GM10266 (cell line): ENCODE data around the gene DCST1.

Experiments
- DNase-seq: peaks from one replicate; pipeline ENCODE4 v3.0.0; 2012; ENCODE audit errors: extremely low spot score
- TF ChIP-seq, protein P1 (sequence below): IDR thresholded peaks from 2 replicates; pipeline ENCODE4 v1.5.1; 2012; ENCODE audit warnings: mild to moderate bottlenecking, low read depth; ENCODE audit not compliant: control insufficient read depth, insufficient read depth; ENCODE audit errors: missing control alignments

DCST1 gene

DNA sequence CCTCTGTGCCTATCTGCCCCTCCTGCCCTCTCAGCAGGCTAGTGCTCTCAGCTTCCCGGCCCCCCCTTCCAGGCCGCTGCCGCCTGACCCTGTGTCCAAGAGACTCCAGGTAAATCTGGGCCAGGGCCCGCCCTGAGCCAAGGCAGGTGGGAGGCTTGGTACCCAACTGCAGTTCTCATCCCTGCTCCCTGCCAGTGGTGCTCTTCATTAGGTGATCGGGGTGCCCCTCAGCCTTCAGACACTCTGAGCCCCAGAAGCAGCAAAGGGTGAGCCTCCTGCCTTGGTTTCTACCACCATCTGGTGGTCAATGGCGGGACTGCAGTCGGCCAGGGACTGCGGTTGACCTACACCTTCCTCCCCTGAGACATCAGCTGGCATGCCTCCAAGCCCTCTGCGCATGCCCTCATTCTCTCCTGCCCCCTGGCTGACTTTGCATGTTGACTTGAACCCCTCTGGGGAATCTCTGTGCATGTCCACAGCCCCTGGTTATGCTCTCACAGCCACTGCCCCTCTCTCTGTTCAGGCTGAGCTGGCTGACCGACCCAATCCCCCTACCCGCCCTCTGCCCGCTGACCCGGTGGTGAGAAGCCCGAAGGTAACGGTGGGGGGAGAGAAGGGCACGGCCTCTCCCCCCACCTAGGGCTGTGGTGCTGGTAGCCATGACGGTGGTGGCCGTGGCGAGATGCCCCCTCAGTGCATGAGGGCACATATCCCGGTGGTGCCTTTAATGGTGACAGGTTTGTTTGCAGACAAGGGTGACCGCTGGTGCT is 27.9 kb downstream of the DCST1 start:
- TF ChIP-seq, protein P1, sequence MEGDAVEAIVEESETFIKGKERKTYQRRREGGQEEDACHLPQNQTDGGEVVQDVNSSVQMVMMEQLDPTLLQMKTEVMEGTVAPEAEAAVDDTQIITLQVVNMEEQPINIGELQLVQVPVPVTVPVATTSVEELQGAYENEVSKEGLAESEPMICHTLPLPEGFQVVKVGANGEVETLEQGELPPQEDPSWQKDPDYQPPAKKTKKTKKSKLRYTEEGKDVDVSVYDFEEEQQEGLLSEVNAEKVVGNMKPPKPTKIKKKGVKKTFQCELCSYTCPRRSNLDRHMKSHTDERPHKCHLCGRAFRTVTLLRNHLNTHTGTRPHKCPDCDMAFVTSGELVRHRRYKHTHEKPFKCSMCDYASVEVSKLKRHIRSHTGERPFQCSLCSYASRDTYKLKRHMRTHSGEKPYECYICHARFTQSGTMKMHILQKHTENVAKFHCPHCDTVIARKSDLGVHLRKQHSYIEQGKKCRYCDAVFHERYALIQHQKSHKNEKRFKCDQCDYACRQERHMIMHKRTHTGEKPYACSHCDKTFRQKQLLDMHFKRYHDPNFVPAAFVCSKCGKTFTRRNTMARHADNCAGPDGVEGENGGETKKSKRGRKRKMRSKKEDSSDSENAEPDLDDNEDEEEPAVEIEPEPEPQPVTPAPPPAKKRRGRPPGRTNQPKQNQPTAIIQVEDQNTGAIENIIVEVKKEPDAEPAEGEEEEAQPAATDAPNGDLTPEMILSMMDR: peak; percentile 97
- peak; percentile 92 for DNase-seq

DNA sequence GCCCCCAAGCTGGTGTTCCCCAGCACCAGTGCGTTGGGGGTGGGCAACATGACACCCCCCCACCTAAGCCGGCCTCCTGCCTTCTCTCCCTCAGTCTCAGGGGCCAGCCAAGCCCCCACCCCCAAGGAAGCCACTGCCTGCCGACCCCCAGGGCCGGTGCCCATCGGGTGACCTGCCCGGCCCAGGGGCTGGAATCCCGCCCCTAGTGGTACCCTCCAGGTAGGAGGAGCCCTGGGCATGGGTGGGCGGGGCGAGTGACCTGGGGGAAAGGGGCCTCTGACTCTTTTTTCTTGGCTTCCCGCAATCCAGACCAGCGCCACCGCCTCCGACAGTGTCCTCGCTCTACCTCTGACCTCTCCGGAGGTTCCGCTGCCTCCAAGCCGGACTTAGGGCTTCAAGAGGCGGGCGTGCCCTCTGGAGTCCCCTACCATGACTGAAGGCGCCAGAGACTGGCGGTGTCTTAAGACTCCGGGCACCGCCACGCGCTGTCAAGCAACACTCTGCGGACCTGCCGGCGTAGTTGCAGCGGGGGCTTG is 28.6 kb downstream of the DCST1 start:
- DNase-seq: no peak
- TF ChIP-seq, protein P1: no peak

DNA sequence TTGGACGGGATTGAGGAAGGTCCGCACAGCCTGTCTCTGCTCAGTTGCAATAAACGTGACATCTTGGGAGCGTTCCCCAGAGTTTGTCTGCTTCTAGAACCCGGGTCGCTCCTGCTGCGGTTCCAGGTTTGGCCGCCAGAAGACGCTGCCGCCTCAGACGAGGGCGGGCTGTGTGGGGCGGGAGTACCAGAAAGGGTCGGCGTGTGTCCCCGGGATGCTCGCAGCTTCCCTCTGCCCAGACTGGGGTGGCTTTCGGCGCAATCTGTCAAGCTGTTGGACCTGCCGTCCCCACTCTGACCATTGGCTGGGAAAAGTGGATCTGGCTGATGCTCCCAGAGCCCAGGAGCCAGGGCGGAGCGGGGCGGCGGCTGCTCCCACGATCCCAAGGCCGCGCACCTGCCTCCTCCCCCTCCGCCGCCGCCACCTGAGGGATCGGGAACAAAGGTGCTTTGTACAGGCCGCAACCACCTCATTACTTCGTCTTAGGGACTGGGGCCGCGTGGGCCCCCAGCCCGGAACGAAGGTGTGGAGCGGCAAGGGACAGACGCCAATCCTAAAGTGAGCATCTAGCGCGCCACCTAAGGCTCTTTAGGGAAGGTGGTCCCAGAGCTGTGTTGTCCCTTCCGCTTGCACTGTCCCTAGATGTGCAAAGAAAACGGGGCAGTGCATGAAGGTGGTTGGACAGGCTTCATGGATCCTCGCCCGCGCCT is 29.2 kb downstream of the DCST1 start:
- TF ChIP-seq, protein P1: peak; percentile 89
- DNase-seq: peak; percentile 88

DNA sequence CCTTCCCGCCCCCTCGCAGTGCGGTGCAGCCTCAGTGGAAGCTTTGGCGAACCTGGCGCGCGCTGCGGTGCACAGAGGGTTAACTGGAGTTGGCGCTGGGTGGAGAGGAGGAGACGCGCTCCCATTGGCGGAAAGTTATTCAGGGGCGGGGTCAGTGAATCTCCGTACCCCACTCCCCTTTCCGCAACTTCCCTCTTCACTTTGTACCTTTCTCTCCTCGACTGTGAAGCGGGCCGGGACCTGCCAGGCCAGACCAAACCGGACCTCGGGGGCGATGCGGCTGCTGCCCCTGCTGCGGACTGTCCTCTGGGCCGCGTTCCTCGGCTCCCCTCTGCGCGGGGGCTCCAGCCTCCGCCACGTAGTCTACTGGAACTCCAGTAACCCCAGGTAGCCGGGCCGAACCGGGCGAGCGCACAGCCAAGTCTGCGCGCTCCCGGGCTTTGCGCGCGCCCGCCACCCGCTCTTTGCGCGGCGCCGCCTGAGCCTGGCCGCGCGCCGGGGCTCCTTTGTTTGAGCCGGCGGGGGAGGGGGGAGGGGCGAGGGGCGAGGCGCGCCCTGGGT is 30.0 kb downstream of the DCST1 start, which contains the start of gene EFNA4:
EFNA4 (plus strand) TSS at position 191 of the 561 bp plus-strand sequence; CDS start at position 275, 84 bp downstream.
- peak; percentile 94 for DNase-seq
- TF ChIP-seq, protein P1: no peak

DNA sequence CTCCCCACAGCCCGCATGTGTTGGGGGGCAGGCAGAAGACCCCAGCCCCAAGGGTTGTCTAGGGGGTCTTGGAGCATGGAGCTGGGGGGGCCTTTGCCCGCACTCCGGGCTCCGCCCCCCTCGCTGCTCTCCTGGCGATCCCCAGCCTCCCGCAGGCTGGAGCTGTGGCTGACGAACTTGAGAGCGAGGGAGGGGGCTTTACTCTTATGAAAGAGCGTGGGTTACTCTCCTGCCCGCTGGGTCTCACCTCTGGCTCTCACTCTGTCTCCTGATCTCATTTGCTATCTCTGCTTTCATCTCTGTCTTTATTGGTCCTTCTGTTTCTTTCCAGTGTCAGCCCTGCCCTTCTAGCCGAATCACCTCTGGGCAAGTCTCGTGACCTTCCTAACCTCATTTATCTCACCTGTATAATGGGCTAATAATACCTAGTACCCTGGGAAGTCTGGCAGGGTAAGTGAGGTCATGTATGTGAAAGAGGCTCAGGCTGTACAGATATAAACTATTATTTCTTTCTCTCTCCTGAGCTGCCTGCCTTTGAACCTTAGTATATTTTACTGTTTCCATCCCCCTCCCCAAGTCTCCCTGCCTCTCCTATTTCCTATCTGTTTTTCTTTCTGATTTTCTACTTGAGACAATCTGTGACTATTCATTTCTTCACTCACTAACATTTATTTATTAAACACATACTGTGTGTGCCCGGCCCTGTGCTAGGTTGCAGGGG is 30.6 kb downstream of the DCST1 start:
- peak; percentile 76 for DNase-seq
- TF ChIP-seq, protein P1: no peak

DNA sequence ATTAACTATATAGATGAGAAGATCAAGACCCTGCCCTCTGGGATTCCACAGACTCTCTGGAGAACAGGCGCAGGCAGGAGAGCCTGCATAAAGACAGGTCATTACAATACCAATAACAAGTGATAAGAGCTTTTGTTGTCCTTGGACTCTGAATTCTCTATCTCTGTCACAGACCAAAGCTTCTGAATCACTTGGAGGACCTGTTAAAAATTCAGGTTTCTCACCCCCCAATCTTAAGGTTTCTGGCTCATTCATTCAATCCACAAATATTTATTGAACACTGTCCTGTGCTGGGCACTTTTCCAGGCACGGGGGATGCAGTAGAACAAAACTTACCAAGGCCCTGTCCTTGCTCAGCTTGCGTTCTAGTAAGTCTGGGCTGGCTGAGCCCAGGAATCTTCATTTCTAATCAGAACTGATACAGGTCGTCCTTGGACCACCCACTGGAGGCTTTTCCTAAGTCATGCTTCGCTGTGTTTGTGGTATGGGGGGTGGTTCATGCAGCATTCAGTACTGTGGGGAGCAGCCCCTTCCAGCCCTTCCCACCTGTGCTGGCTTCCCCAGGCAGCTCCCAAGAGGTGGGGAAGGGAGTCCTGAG is 31.3 kb downstream of the DCST1 start:
- TF ChIP-seq, protein P1: no peak
- no peak for DNase-seq
